HG03565 (cell line): ENCODE measurements around the gene ACOX2.

Source experiments
- ATAC-seq: cut with Tn5 transposase; IDR thresholded peaks from one replicate; pipeline ENCODE4 v1.9.1; 2021; ENCODE audit warnings: mild to moderate bottlenecking, moderate library complexity; ENCODE audit not compliant: unreplicated experiment

Gene ACOX2

GRCh38 chr3:58567251-58567515, 30.2 kb upstream of the ACOX2 start:
- no peak for ATAC-seq

GRCh38 chr3:58566398-58567250, 29.6 kb upstream of the ACOX2 start:
- ATAC-seq = no peak

GRCh38 chr3:58565621-58566397, 28.8 kb upstream of the ACOX2 start:
- ATAC-seq = no peak

GRCh38 chr3:58564456-58565160, 27.6 kb upstream of the ACOX2 start:
- no peak for ATAC-seq

GRCh38 chr3:58564054-58564453, 27.1 kb upstream of the ACOX2 start:
- ATAC-seq = no peak

GRCh38 chr3:58563386-58564035, 26.5 kb upstream of the ACOX2 start:
- no peak for ATAC-seq

- ATAC-seq = no peak
These were observed 25.5 kb upstream of the ACOX2 start for GRCh38 chr3:58562498-58562897.

GRCh38 chr3:58560771-58561311, 23.9 kb upstream of the ACOX2 start:
- no peak for ATAC-seq

GRCh38 chr3:58559586-58559985, 22.6 kb upstream of the ACOX2 start:
- no peak for ATAC-seq

GRCh38 chr3:58557491-58557890, 20.5 kb upstream of the ACOX2 start:
- no peak for ATAC-seq

- ATAC-seq = no peak
These were observed 19.8 kb upstream of the ACOX2 start for GRCh38 chr3:58556761-58557221.

GRCh38 chr3:58556001-58556400, 19.0 kb upstream of the ACOX2 start:
- no peak for ATAC-seq

GRCh38 chr3:58555203-58555602, 18.2 kb upstream of the ACOX2 start:
- no peak for ATAC-seq

- ATAC-seq = no peak
These were observed 16.0 kb upstream of the ACOX2 start for GRCh38 chr3:58553003-58553402.

- no peak for ATAC-seq
These were observed 14.7 kb upstream of the ACOX2 start for GRCh38 chr3:58551636-58552180.

- ATAC-seq = no peak
These were observed 7.6 kb upstream of the ACOX2 start for GRCh38 chr3:58544541-58544940.

GRCh38 chr3:58540176-58540858, 3.3 kb upstream of the ACOX2 start:
- no peak for ATAC-seq

- ATAC-seq = no peak
These were observed 2.6 kb upstream of the ACOX2 start for GRCh38 chr3:58539626-58540025.

GRCh38 chr3:58537412-58538301, 667 bp upstream of the ACOX2 start:
- no peak for ATAC-seq
